AG09319 (cell line): ENCODE data around the gene PMP22.

Experiments used
- DNase-seq: peaks from one replicate; pipeline ENCODE4 v3.0.0-alpha.2; 2010; ENCODE audit warnings: low read depth; ENCODE audit errors: extremely low read depth
- TF ChIP-seq, protein P1 (sequence below): IDR thresholded peaks from 2 replicates; pipeline ENCODE4 v1.5.1; 2011; ENCODE audit warnings: low read depth, mild to moderate bottlenecking, inconsistent platforms, low read length, moderate library complexity

The PMP22 gene

DNA sequence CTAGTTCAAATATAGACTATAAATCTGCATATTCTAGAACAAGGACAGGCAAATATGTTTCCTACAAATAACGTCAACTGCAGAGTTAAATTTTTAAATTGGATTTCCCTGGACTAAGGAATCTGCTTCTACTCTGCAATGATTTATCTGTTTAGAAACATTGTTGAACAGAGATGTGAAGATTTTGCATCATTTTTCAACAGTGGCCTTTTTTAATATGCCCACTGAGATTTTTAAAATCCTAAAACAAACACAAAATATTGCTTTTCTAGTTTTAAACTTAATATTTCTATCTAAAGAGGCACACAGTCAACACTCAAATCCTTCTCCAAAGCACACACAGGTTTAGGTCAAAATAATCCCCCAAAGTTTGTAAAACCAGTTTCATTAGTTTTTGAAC, 23.7 kb upstream of the PMP22 start:
- TF ChIP-seq, protein P1, sequence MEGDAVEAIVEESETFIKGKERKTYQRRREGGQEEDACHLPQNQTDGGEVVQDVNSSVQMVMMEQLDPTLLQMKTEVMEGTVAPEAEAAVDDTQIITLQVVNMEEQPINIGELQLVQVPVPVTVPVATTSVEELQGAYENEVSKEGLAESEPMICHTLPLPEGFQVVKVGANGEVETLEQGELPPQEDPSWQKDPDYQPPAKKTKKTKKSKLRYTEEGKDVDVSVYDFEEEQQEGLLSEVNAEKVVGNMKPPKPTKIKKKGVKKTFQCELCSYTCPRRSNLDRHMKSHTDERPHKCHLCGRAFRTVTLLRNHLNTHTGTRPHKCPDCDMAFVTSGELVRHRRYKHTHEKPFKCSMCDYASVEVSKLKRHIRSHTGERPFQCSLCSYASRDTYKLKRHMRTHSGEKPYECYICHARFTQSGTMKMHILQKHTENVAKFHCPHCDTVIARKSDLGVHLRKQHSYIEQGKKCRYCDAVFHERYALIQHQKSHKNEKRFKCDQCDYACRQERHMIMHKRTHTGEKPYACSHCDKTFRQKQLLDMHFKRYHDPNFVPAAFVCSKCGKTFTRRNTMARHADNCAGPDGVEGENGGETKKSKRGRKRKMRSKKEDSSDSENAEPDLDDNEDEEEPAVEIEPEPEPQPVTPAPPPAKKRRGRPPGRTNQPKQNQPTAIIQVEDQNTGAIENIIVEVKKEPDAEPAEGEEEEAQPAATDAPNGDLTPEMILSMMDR: no peak
- DNase-seq: no peak

DNA sequence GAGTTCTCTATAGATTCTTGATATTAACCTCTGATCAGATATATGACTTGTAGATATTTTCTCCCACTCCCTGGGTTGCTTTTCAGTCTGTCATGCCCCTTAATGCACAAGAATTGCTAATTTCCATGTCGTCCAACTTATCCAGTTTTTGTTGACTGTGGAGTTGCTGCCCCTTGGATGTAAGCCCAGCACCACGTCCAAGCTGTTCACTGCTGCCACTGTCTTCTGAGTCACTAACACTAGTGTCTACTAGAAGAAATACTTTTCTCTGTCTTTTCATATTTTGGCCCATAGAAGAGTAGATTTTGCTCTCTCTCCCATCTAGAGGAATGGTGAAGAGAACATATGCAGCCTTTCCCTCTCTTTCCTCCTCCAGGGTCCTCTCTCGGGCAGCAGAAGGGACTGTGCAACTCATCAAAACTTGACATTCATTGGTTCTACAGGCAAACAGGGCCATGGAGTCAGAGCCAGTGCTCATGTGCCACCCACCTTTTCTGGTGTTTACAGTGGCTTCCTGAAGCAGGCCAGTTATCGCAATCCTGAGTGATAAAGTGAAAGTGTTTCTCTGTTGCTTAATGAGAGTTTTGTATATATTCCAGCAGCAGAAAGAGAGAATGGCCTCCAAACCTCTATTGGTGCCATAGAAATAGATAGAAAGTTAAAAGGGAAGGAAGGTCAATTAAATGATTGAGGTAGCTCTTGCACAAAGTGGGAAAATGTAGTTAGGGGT, 22.6 kb upstream of the PMP22 start:
- TF ChIP-seq, protein P1: no peak
- DNase-seq: no peak

DNA sequence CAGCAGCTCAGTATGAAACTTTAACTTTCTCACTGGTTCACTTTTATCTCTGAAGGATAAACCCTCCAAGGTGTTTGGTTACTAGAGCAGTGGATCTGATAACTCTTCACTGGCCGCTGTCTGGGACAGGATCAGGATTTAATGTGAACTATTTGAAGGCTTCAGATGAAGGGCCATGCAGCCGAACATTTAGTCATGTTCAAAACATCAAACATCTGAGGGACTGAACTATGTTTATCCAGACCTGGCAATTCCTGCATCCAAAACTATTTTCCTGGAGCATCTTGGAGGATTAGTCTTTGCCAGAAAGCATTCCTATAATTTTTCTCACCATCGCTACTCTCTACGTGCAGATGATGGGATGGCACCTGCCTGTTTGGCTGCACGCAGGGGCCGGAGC, 20.3 kb upstream of the PMP22 start:
- DNase-seq: no peak
- TF ChIP-seq, protein P1: no peak

DNA sequence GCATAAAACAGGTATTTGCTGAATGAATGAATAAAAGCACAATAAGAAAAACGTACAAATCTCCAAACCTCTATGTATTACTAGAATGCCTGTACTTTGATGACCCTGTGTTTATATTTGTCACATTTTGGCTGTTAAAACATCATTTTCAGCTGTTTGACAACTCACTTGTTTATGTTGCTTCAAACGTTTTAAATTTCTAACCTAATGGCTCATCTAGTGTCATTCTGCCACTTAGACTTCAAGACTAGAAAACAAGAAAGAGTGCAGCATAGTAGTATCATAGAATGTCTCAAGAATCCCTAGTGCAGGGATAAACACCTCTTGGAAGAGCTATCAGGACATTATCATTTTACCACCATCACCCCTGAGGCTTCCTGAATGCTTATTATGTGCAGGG, 19.4 kb upstream of the PMP22 start:
- TF ChIP-seq, protein P1: no peak

DNA sequence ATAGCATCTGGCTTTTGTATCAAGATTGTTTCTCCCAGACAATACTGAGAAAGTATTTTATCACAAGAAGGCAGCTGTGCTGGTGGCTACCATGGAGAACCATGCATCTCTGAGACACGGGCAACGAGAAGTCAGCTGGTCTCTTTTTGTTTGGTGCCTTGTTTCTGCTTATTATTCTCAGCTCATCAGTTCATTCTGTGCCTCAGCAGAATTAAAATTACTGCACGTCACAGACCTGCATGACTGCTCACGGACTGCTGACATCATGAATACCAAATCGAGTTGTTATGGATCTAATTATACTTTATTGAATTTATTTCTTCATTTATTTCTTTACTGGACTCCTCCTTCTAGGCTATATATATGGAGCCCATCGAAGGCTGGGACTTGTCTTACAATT, 19.0 kb upstream of the PMP22 start:
- TF ChIP-seq, protein P1: no peak
- no peak for DNase-seq

More for the DNA sequence above, 19.4 kb upstream of the PMP22 start:
- DNase-seq: no peak

DNA sequence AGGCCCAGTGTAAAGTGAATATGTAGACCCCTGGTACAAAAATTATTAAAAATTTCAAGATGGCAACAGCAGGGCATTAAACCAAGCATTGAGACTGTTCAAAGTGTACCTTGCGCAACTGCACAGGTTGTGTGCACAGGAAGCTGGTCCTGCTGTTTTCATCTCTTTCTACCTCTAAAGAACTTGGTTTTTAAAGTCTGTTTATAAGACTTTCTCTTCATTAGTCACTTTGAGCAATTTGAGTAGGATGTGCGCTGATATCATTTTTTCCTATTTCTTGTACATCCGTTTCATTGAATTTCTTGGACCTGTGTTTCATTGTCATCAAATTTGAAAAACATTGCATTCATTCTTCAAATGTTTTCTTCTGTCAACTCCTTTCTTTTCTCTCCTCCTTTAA, 16.8 kb upstream of the PMP22 start:
- TF ChIP-seq, protein P1: no peak

DNA sequence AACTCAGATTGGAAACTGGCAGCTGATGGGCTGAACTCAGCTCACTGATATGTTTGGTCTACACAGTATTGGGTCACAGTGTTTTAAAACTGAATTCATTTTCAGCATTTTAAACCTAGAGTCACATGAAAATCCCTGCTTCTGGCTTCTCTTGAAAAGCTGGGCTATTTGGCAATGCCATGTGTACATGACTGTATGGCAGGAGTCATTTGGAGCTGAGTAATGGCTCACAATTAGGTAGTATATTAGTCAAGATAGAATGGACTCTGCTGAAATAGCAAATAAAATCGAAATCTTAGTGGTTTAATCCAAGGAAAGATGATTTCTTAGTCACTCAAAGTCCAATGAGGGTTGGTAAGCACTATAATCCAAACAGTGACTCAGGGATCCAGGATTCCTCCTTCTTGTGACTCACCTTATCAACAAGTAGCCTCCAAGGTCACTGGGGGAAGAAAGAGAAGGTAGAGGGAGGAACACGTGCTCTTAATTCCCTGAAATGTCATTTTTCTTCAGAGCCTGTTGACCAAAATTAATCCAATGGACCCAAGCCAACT, 13.9 kb upstream of the PMP22 start:
- TF ChIP-seq, protein P1: no peak
- no peak for DNase-seq

More for the DNA sequence above, 16.8 kb upstream of the PMP22 start:
- no peak for DNase-seq
